HTERT RPE-1 (cell line): Measurements from ENCODE around the gene PPM1M.

ENCODE experiments used
- in situ Hi-C: fragments of 300-500 bp; cut with MboI; formaldehyde crosslinking; loops from 4 replicates; pipeline ENCODE4 v1.14.3; 2020; ENCODE audit warnings: low sequenced_read_pairs

PPM1M gene

DNA sequence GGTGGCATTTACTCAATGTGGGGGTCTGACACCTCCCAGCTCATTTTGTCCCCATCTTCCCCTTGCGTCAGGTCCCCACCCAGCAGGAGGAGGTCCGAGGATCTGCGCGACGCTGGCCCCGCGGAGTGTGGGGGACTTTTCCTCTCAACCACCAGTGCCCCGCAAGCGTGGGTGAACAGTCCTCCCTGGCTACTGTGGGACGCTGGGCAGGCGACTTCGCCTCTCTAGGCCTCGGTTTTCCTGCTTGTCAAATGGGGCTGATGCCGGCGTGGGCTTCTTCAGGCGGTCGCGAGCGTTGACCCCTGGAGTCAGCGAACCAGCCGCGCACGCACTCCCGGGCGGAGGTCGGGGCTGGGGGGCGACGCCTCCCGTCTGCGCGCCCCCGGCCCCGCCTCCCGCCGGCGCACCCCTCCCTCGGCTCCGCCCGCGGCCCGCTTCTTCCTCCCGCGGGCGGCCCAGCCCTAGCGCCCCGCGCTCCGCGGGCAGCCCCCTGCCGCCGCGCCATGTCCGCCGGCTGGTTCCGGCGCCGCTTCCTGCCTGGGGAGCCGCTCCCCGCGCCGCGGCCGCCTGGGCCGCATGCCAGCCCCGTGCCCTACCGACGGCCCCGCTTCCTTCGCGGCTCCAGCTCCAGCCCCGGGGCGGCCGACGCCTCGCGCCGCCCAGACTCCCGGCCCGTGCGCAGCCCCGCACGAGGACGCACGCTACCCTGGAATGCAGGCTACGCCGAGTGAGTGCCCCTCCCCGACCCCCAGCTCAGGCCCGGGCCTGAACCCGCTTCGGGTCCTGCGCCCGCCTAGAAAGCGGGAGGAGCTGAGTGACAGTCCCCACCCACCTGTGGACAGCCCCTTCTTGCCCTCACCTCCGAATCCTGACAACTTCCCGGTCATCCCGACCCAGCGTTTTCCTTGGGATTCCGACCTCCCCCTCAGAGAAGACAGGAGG lies at the start of gene PPM1M:
PPM1M (plus strand) TSS at position 438 of the 942 bp plus-strand sequence; CDS start at position 504, 66 bp downstream.
- in situ Hi-C loops = no loop called here

GRCh38 chr3:52195823-52196331 lies 49.7 kb upstream of the PPM1M start:
- in situ Hi-C loops = no loop called here

DNA sequence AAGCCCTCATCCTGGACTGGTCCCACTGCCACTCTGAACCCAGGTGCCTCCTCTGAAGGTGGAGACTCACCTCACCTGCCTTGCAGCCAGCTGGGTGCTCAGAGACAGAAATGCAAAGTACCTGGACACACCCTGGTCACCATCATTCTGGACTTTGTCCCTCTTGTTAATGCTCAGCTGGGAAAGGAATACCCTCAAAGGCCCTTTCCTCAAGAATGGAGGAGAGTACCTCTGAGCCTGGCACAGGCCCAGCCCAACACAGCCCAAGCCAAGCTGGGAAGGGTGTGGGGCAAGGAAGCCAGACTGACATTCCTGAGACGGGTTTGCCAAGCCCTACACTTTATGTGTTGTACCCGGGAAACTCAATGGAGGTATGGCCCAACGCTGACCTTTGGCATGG lies 48.6 kb upstream of the PPM1M start:
- in situ Hi-C loops = no loop called here

GRCh38 chr3:52197499-52197841 lies 48.1 kb upstream of the PPM1M start:
- in situ Hi-C loops = no loop called here

GRCh38 chr3:52197842-52198625 lies 47.5 kb upstream of the PPM1M start, which contains the start of gene ALAS1:
Gene ALAS1, plus strand, starts transcription at chr3:52198160. Its CDS starts 1,082 bp downstream, at chr3:52199242.
- in situ Hi-C loops = no loop called here

DNA sequence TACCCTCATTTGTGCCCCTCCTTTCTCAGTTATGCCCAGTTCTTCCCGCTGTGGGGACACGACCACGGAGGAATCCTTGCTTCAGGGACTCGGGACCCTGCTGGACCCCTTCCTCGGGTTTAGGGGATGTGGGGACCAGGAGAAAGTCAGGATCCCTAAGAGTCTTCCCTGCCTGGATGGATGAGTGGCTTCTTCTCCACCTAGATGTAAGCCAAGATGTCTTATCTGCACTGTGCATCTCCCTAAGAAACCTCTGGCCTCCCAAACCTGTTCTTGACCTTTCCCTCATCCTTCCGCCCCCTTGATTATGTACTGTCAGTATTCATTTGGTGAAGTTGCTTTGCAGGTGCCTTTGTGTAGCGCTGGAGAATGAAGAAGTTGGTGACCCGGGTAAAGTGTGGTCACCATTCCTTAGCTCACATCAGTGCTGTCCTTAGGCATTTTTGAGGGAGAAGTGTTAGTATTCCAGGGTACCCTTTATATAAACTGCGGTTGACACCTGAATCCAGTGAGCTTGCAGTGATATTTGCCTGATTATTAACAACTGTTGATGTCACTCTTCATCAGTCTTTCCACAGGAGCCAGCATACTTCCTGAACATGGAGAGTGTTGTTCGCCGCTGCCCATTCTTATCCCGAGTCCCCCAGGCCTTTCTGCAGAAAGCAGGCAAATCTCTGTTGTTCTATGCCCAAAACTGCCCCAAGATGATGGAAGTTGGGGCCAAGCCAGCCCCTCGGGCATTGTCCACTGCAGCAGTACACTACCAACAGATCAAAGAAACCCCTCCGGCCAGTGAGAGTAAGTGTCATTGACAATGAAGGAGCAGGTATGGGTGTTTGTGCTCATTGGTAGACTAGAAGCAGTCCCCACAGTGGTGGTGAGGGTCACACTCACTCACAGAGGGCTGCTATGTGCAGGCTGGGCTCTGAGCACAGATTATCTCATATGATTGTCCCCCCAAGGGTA lies 46.6 kb upstream of the PPM1M start:
- in situ Hi-C loops = no loop called here

DNA sequence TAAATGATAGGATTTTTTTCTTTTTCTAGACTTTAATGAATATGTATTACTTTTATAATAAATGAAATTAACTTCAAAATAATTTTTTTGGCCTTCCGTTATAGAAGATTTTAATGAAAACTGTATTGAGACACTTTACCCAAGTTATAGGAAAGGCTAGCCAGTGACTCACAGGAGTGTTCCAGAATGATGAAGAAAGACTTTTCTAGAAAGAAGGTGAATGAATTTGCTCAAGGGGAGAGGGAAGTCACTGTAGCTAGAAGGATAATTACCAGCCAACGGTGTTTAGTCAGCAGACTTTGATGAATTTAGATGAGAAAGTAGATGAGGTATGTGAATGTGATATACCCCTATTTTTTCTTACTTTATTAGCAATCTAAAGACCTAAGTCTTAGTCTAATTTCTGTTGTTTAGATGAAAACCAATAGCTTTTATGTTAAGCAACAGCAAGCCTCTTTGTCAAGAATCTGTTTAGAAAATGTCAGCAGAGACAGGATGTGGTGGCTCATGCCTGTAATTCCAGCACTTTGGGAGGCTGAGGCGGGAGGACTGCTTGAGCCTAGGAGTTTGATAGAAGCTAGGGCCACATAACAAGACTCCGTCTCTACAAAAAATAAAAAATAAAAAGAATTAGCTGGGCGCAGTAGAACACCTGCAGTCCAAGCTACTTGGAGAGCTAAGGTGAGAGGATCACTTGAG lies 44.4 kb upstream of the PPM1M start:
- in situ Hi-C loops = no loop called here

DNA sequence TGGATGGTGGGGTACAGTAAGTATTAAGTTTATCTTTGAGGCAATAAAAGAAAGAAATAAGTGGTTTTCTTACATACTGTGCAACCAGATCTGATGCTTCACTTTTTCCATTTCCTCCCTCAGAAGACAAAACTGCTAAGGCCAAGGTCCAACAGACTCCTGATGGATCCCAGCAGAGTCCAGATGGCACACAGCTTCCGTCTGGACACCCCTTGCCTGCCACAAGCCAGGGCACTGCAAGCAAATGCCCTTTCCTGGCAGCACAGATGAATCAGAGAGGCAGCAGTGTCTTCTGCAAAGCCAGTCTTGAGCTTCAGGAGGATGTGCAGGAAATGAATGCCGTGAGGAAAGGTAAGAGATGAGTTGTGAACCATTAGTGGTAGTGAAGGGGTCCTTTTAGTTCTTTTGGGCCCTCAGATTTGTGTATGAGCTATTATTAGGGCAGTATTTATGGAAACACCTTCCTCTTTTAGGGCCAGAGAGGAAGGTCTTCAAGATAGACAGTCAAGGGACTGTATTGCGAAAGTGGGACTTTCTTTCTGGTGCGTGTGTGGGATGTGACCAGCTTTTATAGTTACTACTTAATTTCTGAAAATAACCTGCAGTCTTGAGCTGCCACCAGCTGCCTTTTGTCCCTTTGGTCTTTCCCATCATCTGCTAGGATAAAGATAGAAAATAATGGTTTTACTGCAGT lies 43.0 kb upstream of the PPM1M start:
- in situ Hi-C loops = no loop called here

GRCh38 chr3:52203701-52204100 lies 41.9 kb upstream of the PPM1M start:
- in situ Hi-C loops = no loop called here

DNA sequence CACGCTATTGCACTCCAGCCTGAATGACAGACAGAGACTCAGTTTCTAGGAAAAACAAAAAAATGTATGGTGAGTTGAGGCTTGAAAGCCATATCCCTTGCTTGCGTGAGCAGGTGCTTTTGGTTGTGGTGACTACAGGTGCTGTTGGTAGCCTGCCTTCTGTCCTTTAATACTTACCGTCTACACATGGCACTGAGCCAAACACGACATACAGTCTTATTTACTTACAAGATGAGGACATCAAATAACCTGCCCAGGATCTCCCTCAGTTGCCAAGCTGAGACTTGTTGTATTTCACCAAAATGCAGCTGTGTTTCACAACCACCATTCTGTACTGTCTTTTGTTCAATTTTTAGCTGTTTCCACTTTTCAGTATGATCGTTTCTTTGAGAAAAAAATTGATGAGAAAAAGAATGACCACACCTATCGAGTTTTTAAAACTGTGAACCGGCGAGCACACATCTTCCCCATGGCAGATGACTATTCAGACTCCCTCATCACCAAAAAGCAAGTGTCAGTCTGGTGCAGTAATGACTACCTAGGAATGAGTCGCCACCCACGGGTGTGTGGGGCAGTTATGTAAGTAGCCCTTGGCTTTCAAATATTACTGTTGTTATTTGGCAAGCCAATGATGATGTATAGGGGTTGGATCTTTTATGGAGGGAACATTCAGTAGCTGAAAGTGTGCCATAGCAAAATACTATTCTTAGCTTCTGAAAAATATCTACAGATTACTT lies 41.1 kb upstream of the PPM1M start:
- in situ Hi-C loops = no loop called here

DNA sequence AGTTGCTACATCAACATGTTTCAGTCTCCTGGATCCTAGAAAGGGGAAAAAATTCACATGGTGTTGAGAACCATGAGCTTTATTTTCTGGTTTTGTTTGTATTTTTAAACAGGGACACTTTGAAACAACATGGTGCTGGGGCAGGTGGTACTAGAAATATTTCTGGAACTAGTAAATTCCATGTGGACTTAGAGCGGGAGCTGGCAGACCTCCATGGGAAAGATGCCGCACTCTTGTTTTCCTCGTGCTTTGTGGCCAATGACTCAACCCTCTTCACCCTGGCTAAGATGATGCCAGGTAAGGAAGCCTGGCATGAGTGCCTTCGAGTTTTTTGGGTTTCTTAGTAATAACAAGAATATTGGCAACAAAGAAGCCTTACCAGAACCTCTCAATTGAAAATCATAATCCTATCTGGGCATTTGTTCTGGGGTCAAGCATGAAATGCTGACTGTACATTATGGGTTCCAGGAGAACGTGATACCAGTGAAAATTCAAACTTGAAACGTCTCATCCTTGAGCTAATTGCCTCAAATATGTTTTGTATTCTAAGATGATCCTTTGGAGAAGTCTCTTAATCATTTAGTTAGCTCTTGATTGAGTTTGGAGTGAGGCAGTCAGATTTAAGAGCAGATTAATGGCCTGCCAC lies 39.7 kb upstream of the PPM1M start:
- in situ Hi-C loops = no loop called here

GRCh38 chr3:52208556-52208955 lies 37.0 kb upstream of the PPM1M start:
- in situ Hi-C loops = no loop called here

GRCh38 chr3:52210037-52210436 lies 35.5 kb upstream of the PPM1M start:
- in situ Hi-C loops = no loop called here

DNA sequence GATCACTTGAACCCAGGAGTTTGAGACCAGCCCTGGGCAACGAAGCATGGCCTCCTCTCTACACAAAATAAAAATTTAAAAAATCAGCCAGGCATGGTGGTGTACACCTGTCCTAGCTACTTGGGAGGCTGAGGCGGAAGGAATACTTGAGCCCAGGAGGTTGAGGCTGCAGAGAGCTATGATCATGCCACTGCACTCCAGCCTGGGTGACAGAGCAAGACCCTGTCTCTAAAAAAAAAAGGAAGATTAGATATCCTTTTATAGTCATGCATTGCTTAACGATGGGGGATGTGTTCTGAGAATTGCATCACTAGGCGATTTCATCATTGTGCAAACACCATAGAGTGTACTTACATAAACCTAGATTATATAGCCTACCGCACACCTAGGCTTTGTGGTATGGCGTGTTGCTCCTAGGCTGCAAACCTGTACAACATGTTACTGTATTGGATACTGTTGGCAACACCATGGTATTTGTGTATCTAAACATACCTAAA lies 35.0 kb upstream of the PPM1M start:
- in situ Hi-C loops = no loop called here

DNA sequence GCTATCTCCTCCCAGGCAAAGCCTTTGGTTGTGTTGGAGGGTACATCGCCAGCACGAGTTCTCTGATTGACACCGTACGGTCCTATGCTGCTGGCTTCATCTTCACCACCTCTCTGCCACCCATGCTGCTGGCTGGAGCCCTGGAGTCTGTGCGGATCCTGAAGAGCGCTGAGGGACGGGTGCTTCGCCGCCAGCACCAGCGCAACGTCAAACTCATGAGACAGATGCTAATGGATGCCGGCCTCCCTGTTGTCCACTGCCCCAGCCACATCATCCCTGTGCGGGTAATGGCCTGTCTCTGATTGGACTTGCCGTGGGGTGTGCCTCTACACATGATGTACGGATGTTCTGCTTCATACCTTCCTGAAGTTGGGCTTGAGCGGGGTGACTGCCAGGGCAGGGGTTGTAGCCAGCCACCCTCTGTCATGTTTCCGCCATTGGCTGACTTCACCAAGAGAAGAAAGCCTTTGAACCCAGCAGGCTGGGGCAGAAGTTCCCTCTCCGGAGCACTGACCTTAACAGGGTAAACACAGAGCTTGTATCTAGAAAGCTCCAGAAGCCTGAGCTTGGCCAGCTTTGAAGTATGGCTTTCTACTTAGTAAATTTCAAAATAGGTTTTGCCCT lies 34.2 kb upstream of the PPM1M start:
- in situ Hi-C loops = no loop called here

GRCh38 chr3:52213005-52213404 lies 32.6 kb upstream of the PPM1M start:
- in situ Hi-C loops = no loop called here

DNA sequence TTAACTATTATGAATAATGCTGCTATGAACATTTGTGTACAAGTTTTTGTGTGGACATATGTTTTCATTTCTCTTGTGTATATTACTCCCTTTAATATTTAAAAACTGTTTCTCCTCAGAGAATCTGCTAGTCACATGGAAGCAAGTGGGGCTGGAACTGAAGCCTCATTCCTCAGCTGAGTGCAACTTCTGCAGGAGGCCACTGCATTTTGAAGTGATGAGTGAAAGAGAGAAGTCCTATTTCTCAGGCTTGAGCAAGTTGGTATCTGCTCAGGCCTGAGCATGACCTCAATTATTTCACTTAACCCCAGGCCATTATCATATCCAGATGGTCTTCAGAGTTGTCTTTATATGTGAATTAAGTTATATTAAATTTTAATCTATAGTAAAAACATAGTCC lies 31.7 kb upstream of the PPM1M start:
- in situ Hi-C loops = no loop called here

- in situ Hi-C loops = no loop called here
Measured at GRCh38 chr3:52215351-52215750, 30.2 kb upstream of the PPM1M start.
